HCT116 (cell line): Measurements from ENCODE around the gene CENPP.

Experiments used
- ATF3 ChIP-seq: IDR thresholded peaks from 2 replicates; pipeline ENCODE4 v1.6.1; 2012
- CTCF ChIP-seq, 3 experiments: fragments of 200-600 bp in 1 of 3; sonication (generic) in 1 of 3; IDR thresholded peaks in 2 of 3; conservative IDR thresholded peaks in 1 of 3; 2 replicates each; pipeline ENCODE4 v1.5.1; 2012 to 2017; ENCODE audit warnings: low read depth in 2 of 3, low read length in 2 of 3, antibody characterized with exemption in 1 of 3, borderline replicate concordance in 1 of 3, control low read depth in 1 of 3, mild to moderate bottlenecking in 1 of 3, mixed read lengths in 1 of 3, mixed run types in 1 of 3, moderate library complexity in 1 of 3; ENCODE audit not compliant: insufficient read depth in 1 of 3
- EZH2phosphoT487 ChIP-seq: fragments of 200-600 bp; IDR thresholded peaks from 2 replicates; pipeline ENCODE4 v1.6.1; 2018; ENCODE audit warnings: antibody characterized with exemption, borderline replicate concordance
- JUND ChIP-seq: IDR thresholded peaks from 2 replicates; pipeline ENCODE4 v1.6.1; 2012
- MAX ChIP-seq: IDR thresholded peaks from 2 replicates; pipeline ENCODE4 v1.6.1; 2012
- POLR2A ChIP-seq: IDR thresholded peaks from 2 replicates; pipeline ENCODE4 v1.7.0; 2011; ENCODE audit warnings: borderline replicate concordance; ENCODE audit not compliant: insufficient read depth, insufficient read length; ENCODE audit errors: extremely low read depth
- SIN3A ChIP-seq: IDR thresholded peaks from 2 replicates; pipeline ENCODE4 v1.6.1; 2012; ENCODE audit warnings: low read depth
- ZNF274 ChIP-seq: fragments of 200-500 bp; sonication (Bioruptor generic); IDR thresholded peaks from 2 replicates; pipeline ENCODE4 v1.6.1; 2014; ENCODE audit warnings: mild to moderate bottlenecking, low read depth, low read length, inconsistent platforms

GRCh38 chr9:92310562-92310961, 15.2 kb upstream of the CENPP start:
- no peak for TF ChIP-seq CTCF (IDR thresholded peaks at IDR 0.05 in 2 of 3, conservative IDR thresholded peaks at IDR 0.05 in 1 of 3; ENCODE audit: borderline replicate concordance in 1 of 3, insufficient read depth in 1 of 3, low read depth in 2 of 3, low read length in 2 of 3)
- TF ChIP-seq MAX: no peak
- TF ChIP-seq JUND: no peak
- no peak for TF ChIP-seq EZH2phosphoT487
- TF ChIP-seq ZNF274: no peak
- no peak for TF ChIP-seq POLR2A
- no peak for TF ChIP-seq ATF3
- TF ChIP-seq SIN3A: no peak
